RPMI7951 (cell line): ENCODE measurements around the gene HERC3. TPM values are rescaled to one million over a fixed set of nuclear protein-coding genes. Genes with fewer than 3 reads are reported as not detected.
A peak's percentile ranks its signal among the peaks of the same experiment; 100 is the strongest.

ENCODE experiments used
- DNase-seq: peaks from one replicate; pipeline ENCODE4 v3.0.0-alpha.2; 2012; ENCODE audit warnings: low read depth
- total RNA-seq: library from RNA; depleted of rRNA; stranded (reverse); fragments of >200 nt; shearing (Covaris generic); gene quantifications from 2 replicates; pipeline ENCODE4 v1.2.3, GENCODE V29; 2014; rRNA removed

The HERC3 gene
- 7.8 and 10.1 TPM in 2 replicates for total RNA-seq

DNA sequence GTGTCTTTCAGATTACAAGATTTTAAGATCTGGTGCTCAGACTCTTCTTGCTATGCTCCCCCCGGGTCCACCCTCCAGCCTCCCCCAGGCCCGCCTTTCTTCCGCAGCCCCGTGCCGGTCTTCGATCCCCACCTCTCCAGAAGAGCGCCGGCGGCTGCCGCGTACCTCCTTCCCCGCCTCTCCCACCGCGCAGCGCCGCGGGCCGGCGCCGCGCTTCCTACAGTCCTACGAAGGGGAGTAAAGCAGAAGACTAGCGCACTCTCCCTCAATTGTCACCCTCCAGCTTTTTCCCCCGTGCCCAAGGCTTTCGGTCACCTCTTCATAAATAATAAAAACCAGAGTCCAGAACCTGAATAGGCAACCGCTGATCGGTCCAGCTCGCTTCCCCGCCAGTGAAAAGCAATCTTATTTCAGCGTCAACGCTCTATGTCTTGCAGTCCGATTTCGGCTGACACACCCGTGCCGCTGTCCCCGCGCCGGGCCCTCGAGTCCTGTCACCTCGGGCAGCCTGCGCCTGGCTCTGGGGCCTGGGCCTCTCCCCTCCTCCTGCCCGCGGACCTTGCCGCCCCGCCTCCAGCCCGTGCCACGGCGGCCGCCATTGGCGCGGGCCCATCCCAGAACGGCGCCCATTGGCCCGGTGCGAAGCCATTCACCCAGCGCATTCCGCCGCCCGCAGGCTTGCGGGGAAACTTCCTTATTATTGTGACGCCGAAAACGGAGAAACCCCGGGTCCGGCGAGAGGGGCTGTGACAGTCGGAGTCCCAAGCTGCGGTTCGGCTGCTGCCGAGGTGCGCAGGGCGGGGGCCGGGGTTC, at the start of gene HERC3:
TSS of gene HERC3 (plus strand) at position 694 of the 813 bp plus-strand sequence. CDS start 13,344 bp downstream, outside the sequence.
- peak; percentile 81 for DNase-seq

GRCh38 chr4:88549815-88550214, 42.5 kb upstream of the HERC3 start:
- DNase-seq = no peak

DNA sequence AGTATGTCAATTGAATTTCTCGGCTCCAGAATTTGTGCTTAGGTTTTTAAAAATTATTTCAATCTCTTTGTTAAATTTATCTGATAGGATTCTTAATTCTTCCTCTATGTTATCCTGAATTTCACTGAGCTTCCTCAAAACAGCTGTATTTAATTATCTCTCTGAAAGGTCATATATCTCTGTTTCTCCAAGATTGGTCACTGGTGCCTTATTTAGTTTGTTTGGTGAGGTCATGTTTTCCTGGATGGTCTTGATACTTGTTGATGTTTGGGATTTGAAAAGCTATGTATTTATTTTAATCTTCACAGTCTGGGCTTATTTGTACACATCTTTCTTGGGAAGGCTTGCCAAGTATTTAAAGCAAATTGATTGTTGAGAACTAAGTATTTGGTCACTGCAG, 24.7 kb upstream of the HERC3 start:
- no peak for DNase-seq

- DNase-seq = no peak
Measured at GRCh38 chr4:88570001-88570400, 22.3 kb upstream of the HERC3 start.

GRCh38 chr4:88573276-88573980, 18.9 kb upstream of the HERC3 start:
- DNase-seq = no peak

GRCh38 chr4:88573995-88574394, 18.3 kb upstream of the HERC3 start:
- DNase-seq = peak; percentile 39

DNA sequence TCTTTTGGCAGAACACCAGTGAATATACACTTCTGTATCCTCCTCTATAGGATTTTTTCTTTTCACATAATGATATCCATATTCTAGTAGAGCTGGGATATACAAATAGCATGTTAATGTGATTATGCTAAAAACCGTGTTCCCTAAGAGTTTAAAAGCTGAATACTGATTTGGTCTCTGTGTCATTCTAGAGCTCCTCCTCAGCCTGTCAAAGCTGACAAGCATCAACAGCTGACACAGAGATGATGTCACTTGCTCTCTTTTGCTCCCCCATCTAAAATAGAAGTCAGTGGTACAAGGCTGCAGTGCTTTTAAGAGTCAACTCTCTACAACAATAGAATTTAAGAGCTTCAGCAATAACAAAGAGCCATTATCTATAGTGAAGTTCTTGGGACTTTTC, 17.1 kb upstream of the HERC3 start:
- no peak for DNase-seq

DNA sequence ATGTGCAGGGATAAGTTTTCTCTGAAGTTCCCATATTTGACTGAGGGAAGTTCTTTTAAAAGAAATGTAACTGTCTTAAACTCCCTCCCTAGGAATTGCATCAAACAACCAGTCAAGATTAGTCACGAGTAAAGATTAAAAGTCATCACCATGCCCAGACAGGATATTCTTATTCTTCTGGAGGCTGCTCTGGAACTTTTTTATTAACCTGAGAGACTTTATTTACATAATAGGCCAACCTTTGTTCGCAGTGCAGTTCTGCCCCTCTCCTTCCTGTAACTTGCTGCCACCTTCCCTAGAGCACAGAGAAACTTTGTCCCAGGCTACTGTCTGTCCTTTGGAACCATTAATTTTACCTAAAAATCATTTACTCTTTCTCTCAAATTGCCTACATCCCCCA, 9.8 kb upstream of the HERC3 start:
- DNase-seq = no peak

GRCh38 chr4:88583631-88584470, 8.4 kb upstream of the HERC3 start:
- DNase-seq = no peak

GRCh38 chr4:88584471-88584900, 7.8 kb upstream of the HERC3 start:
- no peak for DNase-seq

DNA sequence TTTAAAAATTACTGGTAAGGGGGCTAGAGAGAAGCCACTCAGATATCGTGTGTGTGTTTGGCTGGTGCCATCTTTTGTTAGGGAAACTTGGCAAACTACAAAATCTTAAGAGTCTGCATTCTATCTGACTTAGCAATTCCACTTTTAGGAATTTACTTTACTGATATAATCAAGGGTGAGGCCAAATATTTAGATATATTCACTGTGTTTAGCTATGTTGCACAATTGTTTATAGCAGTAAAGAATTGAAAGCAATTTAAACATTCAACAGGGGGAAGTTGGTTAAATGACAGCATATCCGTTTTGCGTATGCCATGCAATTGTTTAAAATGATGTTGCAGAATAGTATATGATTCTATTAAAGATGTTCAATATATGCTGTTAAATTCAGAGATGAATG, 6.4 kb upstream of the HERC3 start:
- no peak for DNase-seq

- DNase-seq = no peak
Measured at GRCh38 chr4:88587306-88587705, 5.0 kb upstream of the HERC3 start.

GRCh38 chr4:88592600-88593448, 544 bp downstream of the HERC3 start:
- peak; percentile 76 for DNase-seq

GRCh38 chr4:88597970-88598660, 5.8 kb downstream of the HERC3 start:
- no peak for DNase-seq

DNA sequence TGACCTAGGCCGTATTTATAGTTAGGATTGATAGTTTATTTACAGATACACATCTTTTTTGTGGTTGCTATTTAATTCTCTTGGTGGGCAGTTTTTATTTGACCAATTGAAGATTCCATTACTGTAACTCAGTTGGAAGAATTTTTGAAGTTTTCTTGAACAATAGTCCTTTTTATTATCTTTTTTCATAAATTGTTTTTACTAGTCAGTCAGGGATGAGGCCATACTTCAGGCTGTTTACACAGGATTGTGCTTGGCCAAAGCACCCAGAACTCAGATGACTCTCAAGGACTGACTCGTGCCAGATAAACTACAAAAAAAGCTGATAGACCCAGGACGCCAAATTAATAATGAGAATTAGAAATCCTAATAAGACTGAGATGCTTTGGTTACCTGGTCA, 7.0 kb downstream of the HERC3 start:
- peak; percentile 15 for DNase-seq

DNA sequence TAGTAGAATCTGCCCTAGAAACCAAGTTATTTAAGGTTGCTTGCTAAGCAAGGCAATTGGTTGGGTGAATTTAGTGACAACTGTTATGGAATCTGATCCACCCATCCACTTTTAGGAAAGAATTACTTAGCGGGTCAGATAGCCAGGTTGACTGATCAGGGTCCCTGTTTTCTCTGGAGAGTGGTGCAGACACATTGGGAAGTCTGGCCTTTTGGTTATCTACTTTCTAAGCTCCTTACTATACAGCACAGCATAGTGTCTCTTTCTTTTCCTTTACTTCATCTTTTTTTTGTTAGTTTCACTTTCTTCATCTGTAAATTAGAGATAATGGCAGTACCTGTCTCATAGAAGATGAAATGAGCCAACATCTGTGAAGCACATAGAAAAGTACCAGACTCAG, 7.4 kb downstream of the HERC3 start:
- peak; percentile 1 for DNase-seq

- peak; percentile 64 for DNase-seq
Measured at GRCh38 chr4:88600176-88600838, 8.0 kb downstream of the HERC3 start.

DNA sequence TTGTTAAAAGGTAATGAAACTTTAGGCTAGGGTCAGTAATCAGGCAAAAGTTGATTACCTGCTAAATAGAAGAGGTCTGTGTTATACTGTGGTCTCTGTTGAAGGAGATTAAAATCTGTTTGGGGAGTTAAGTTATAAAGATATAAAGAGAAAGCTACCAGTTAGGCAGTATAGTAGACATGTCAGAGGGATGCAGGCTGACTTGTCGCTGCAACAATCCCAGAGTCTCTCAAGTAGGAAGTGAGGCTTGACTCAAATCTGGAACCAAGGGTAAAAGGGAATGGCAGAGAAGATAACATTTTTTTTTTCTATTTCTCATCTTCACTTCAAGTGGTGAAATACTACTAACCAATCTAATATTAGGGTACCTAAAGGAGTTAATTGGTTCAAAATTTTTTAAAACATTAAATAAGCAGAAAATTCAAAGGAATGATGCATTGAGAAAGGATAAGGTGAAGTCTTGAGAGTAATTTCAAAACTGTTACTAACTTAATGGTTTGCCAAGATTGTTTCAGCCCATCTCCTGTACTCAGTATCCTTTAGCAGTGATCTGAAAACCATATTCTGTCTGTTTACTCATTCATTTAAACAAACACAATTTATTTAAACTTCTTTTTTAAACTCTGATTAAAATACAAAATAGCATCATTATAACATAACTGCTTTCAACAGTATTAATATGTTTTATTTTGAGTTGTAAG, 12.8 kb downstream of the HERC3 start:
- no peak for DNase-seq

GRCh38 chr4:88605736-88606135, 13.5 kb downstream of the HERC3 start:
- no peak for DNase-seq
